PC-3 (cell line): ENCODE results near the gene SPTLC2. TPM values are rescaled to one million over a fixed set of nuclear protein-coding genes. Genes with fewer than 3 reads are reported as not detected.
A peak's percentile ranks its signal among the peaks of the same experiment; 100 is the strongest.

Experiments used
- ATAC-seq: fragments of 200-7000 bp; cut with Tn5 transposase; 2 replicates; pipeline ENCODE4 v1.9.1; 2020; ENCODE audit warnings: mild to moderate bottlenecking, moderate library complexity
- BruUV-seq: library from RNA; stranded (reverse); fragments of 400-500 nt; replicated peaks from 2 replicates; lab custom pipeline; 2021; lab: Mats Ljungman, UMichigan
- CTCF ChIA-PET: fragments of 300-600 bp; sonication (Branson Sonifier 250); formaldehyde crosslinking; loops from one replicate; lab custom pipeline; 2022; ENCODE audit warnings: antibody characterized with exemption; lab: Charles Lee
- POLR2A ChIA-PET: fragments of 300-600 bp; sonication (Branson Sonifier 250); formaldehyde crosslinking; loops from one replicate; lab custom pipeline; 2022; ENCODE audit warnings: antibody characterized with exemption; ENCODE audit not compliant: unreplicated experiment; lab: Charles Lee
- DNase-seq: peaks from one replicate; pipeline ENCODE4 v3.0.0-alpha.2; 2015
- H2AFZ ChIP-seq: fragments of 300-600 bp; sonication (generic); 2 replicates; pipeline ENCODE4 v1.6.0; 2016; ENCODE audit warnings: antibody characterized with exemption, low read length
- H3F3A ChIP-seq: fragments of 300-600 bp; sonication (generic); one replicate; pipeline ENCODE4 v1.6.0; 2017; ENCODE audit warnings: antibody characterized with exemption, low read length, control low read depth, mild to moderate bottlenecking; ENCODE audit not compliant: unreplicated experiment
- H3K27ac ChIP-seq: fragments of 300-600 bp; sonication (generic); 2 replicates; pipeline ENCODE4 v1.5.1; 2016; ENCODE audit warnings: mild to moderate bottlenecking, low read length
- H3K27me3 ChIP-seq: fragments of 300-600 bp; sonication (generic); 2 replicates; pipeline ENCODE4 v1.6.1; 2016; ENCODE audit warnings: low read length, mixed read lengths
- H3K36me3 ChIP-seq: fragments of 300-600 bp; sonication (generic); 2 replicates; pipeline ENCODE4 v1.6.1; 2016; ENCODE audit warnings: low read depth, mixed run types, low read length, mixed read lengths
- H3K4me1 ChIP-seq: fragments of 300-600 bp; sonication (generic); 2 replicates; pipeline ENCODE4 v1.5.1; 2016; ENCODE audit warnings: low read length; ENCODE audit not compliant: insufficient read depth
- H3K4me2 ChIP-seq: fragments of 300-600 bp; sonication (generic); 2 replicates; pipeline ENCODE4 v1.6.0; 2016; ENCODE audit warnings: low read length
- H3K4me3 ChIP-seq: fragments of 300-600 bp; sonication (generic); 2 replicates; pipeline ENCODE4 v1.5.1; 2016; ENCODE audit warnings: mild to moderate bottlenecking, low read length, mixed read lengths
- H3K79me2 ChIP-seq: fragments of 300-600 bp; sonication (generic); 2 replicates; pipeline ENCODE4 v1.6.1; 2017; ENCODE audit warnings: low read length, mixed read lengths
- H3K9ac ChIP-seq: fragments of 300-600 bp; sonication (generic); 2 replicates; pipeline ENCODE4 v1.6.0; 2016; ENCODE audit warnings: mild to moderate bottlenecking, low read length
- H3K9me2 ChIP-seq: fragments of 300-600 bp; sonication (generic); replicated peaks from 2 replicates; pipeline ENCODE4 v1.6.1; 2016; ENCODE audit warnings: mixed run types, low read length, mixed read lengths
- H3K9me3 ChIP-seq: fragments of 300-600 bp; sonication (generic); 2 replicates; pipeline ENCODE4 v1.6.1; 2016; ENCODE audit warnings: low read length, mixed read lengths
- H4K20me1 ChIP-seq: fragments of 300-600 bp; sonication (generic); 2 replicates; pipeline ENCODE4 v1.6.1; 2016; ENCODE audit warnings: low read length, mixed read lengths
- EZH2 ChIP-seq: fragments of 300-600 bp; sonication (generic); IDR thresholded peaks from one replicate; pipeline ENCODE4 v1.6.1; 2017; ENCODE audit warnings: antibody characterized with exemption, mild to moderate bottlenecking, low read length; ENCODE audit not compliant: unreplicated experiment
- EZH2phosphoT487 ChIP-seq: fragments of 300-600 bp; sonication (generic); IDR thresholded peaks from 2 replicates; pipeline ENCODE4 v1.6.1; 2018; ENCODE audit warnings: mild to moderate bottlenecking, antibody characterized with exemption, low read length, borderline replicate concordance
- intact Hi-C: fragments of 100-400 bp; cut with micrococcal nuclease; formaldehyde crosslinking; loops from 2 replicates; pipeline ENCODE4 v1.9.0; 2023
- total RNA-seq: library from RNA; depleted of rRNA; stranded (reverse); fragments of >200 nt; gene quantifications from 2 replicates; pipeline ENCODE4 v1.2.3, GENCODE V29; 2014
- TF ChIP-seq, protein P1 (sequence below): fragments of 300-600 bp; sonication (generic); conservative IDR thresholded peaks from 2 replicates; pipeline ENCODE4 v1.5.1; 2017; ENCODE audit warnings: antibody characterized with exemption, low read depth, mild to moderate bottlenecking, low read length

SPTLC2 gene
- total RNA-seq, 1 experiment from 2014 or later: 27.6 TPM

DNA sequence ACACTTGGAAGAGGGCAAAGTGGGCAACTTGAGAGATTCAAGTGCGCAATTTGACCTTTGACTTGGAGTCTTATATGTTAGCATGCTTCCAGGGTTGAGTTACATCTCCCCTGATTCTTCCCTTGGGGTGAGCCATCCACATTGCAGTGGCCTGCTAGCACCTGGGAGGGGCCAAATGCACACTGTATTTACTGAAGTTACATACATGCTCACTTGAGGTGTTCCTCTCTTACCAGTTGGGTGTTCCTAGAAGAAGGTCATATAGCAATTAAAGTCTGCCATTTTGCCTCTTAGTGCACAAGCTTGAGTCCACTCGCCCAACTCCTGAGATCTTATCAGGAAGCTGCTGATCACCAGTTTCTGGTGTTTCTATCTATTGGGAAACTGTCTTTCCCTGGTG is 13.7 kb upstream of the SPTLC2 start:
- Histone ChIP-seq H3K79me2 (no peaks in the 10 kb centered on the region), H4K20me1 (no peaks in the 10 kb centered on the region), H3K27me3 (no peaks in the 10 kb centered on the region), H3K4me3 (no peak overlapping the region), H3F3A (no peaks in the 10 kb centered on the region), H3K9ac (no peak overlapping the region), H2AFZ (no peak overlapping the region), H3K4me2 (no peak overlapping the region), H3K27ac (no peak overlapping the region), H3K9me3 (peaks cover 23% of the 10 kb centered on the region), H3K4me1 (no peaks in the 10 kb centered on the region), H3K9me2 (no peaks in the 10 kb centered on the region), H3K36me3 (0 out of 2 replicates have a peak, but pooled peaks cover 3% of the 10 kb centered on the region)
- POLR2A ChIA-PET: no interaction called here
- CTCF ChIA-PET: no interaction called here
- no peak for DNase-seq
- ATAC-seq: no peak
- intact Hi-C loops: no loop called here
- no TSS peak for BruUV-seq
- no peak for TF ChIP-seq EZH2
- TF ChIP-seq, protein P1, sequence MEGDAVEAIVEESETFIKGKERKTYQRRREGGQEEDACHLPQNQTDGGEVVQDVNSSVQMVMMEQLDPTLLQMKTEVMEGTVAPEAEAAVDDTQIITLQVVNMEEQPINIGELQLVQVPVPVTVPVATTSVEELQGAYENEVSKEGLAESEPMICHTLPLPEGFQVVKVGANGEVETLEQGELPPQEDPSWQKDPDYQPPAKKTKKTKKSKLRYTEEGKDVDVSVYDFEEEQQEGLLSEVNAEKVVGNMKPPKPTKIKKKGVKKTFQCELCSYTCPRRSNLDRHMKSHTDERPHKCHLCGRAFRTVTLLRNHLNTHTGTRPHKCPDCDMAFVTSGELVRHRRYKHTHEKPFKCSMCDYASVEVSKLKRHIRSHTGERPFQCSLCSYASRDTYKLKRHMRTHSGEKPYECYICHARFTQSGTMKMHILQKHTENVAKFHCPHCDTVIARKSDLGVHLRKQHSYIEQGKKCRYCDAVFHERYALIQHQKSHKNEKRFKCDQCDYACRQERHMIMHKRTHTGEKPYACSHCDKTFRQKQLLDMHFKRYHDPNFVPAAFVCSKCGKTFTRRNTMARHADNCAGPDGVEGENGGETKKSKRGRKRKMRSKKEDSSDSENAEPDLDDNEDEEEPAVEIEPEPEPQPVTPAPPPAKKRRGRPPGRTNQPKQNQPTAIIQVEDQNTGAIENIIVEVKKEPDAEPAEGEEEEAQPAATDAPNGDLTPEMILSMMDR: no peak
- no peak for TF ChIP-seq EZH2phosphoT487

- Histone ChIP-seq H3K9me3 (no peaks in the 10 kb centered on the region), H3K79me2 (no peaks in the 10 kb centered on the region), H3K27me3 (no peaks in the 10 kb centered on the region), H3K36me3 (no peaks in the 10 kb centered on the region), H3K4me3 (no peak overlapping the region), H3K4me2 (no peak overlapping the region), H3F3A (no peaks in the 10 kb centered on the region), H4K20me1 (no peaks in the 10 kb centered on the region), H3K4me1 (peaks cover 12% of the 10 kb centered on the region), H3K9ac (no peak overlapping the region), H2AFZ (no peak overlapping the region), H3K9me2 (no peaks in the 10 kb centered on the region), H3K27ac (no peak overlapping the region)
- ATAC-seq (no peak), DNase-seq (no peak)
- TF ChIP-seq EZH2phosphoT487 (no peak), EZH2 (no peak)
- TF ChIP-seq, protein P1: no peak
- intact Hi-C loops: no loop called here
- CTCF ChIA-PET: no interaction called here
- BruUV-seq: no TSS peak
- POLR2A ChIA-PET: no interaction called here
Measured at GRCh38 chr14:77625360-77625759, 8.9 kb upstream of the SPTLC2 start.

DNA sequence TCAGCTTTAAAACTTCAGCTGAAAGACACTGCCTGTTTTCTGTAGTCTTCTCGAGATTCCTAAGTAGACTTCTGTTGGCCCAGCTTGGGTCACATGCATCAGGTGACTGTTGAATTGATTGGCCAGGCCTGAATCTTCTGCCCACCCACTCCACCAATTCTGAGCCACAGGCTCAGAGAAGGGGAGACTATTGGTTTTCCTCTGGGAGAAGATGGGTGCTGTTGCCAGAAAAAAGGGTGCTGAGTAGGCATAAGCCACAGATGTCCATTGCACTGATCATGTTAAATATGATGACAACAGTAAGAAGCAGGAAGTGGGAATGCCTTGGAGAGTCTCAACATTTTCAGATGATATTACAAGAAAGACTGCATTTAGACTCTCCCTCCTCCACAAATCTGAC is 6.8 kb upstream of the SPTLC2 start:
- Histone ChIP-seq H2AFZ (no peak overlapping the region), H3K4me3 (no peak overlapping the region), H3K4me1 (peaks cover 12% of the 10 kb centered on the region), H3K9me3 (no peaks in the 10 kb centered on the region), H3K9ac (no peak overlapping the region), H3K36me3 (no peaks in the 10 kb centered on the region), H3K27me3 (no peaks in the 10 kb centered on the region), H3K79me2 (no peaks in the 10 kb centered on the region), H3F3A (no peaks in the 10 kb centered on the region), H3K27ac (0 out of 2 replicates have a peak overlapping the region, but pooled peaks have one; percentile 2), H3K4me2 (no peak overlapping the region), H3K9me2 (no peaks in the 10 kb centered on the region), H4K20me1 (no peaks in the 10 kb centered on the region)
- intact Hi-C loops: no loop called here
- BruUV-seq: no TSS peak
- POLR2A ChIA-PET: no interaction called here
- no peak for ATAC-seq
- CTCF ChIA-PET: no interaction called here
- no peak for DNase-seq
- TF ChIP-seq EZH2 (no peak), EZH2phosphoT487 (no peak)
- TF ChIP-seq, protein P1: no peak
